Fibroblast of villous mesenchyme (primary cell): ENCODE results near the gene EFHD1. TPM values are rescaled to one million over a fixed set of nuclear protein-coding genes. Genes with fewer than 3 reads are reported as not detected.

ENCODE experiments used
- DNase-seq: peaks from one replicate; pipeline ENCODE4 v3.0.0-alpha.2; 2010; ENCODE audit warnings: low read depth
- H3K4me3 ChIP-seq: 2 replicates; pipeline ENCODE4 v1.5.1; 2011; ENCODE audit warnings: low read depth, mild to moderate bottlenecking, low read length
- total RNA-seq: library from RNA; depleted of rRNA; stranded (reverse); fragments of >200 nt; gene quantifications from 2 replicates; pipeline ENCODE4 v1.2.3, GENCODE V29; 2012
- TF ChIP-seq, protein P1 (sequence below): IDR thresholded peaks from 2 replicates; pipeline ENCODE4 v1.5.1; 2012; ENCODE audit warnings: low read depth, mild to moderate bottlenecking, low read length; ENCODE audit not compliant: insufficient read depth

Gene EFHD1
- 1.7 and 2.3 TPM in 2 replicates for total RNA-seq

- TF ChIP-seq, protein P1, sequence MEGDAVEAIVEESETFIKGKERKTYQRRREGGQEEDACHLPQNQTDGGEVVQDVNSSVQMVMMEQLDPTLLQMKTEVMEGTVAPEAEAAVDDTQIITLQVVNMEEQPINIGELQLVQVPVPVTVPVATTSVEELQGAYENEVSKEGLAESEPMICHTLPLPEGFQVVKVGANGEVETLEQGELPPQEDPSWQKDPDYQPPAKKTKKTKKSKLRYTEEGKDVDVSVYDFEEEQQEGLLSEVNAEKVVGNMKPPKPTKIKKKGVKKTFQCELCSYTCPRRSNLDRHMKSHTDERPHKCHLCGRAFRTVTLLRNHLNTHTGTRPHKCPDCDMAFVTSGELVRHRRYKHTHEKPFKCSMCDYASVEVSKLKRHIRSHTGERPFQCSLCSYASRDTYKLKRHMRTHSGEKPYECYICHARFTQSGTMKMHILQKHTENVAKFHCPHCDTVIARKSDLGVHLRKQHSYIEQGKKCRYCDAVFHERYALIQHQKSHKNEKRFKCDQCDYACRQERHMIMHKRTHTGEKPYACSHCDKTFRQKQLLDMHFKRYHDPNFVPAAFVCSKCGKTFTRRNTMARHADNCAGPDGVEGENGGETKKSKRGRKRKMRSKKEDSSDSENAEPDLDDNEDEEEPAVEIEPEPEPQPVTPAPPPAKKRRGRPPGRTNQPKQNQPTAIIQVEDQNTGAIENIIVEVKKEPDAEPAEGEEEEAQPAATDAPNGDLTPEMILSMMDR, result no peak
- DNase-seq, result peak; percentile 78
- H3K4me3 ChIP-seq, result peak within 1 kb of the TSS; percentile 61
Observed at GRCh38 chr2:232633413-232634205, at the start of gene EFHD1. EFHD1 (plus strand) TSS chr2:232633604; CDS start chr2:232633705, 101 bp downstream.

DNA sequence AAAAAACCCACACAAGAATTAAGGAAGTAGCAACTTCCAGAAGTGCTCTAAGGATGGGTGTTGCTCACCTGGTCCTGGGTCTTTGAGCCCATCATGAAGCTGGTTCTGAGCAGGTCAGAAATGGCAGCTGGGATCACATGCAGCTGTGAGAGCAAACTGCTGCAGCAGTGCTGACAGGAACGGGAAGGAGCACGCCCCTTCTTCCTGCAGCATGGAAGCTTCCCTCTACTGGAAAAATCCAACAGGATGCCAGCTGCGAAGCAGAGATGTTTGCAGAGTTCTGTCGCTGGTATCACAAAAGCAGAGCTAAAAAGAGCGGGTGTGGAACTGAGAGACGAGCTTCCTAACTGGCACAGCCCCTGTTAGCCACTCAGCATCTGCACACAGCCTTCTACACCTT lies 49.2 kb upstream of the EFHD1 start:
- no peak for DNase-seq
- TF ChIP-seq, protein P1, result no peak
- no peak overlapping the region for H3K4me3 ChIP-seq

GRCh38 chr2:232586943-232587505 lies 46.4 kb upstream of the EFHD1 start:
- DNase-seq, result no peak
- H3K4me3 ChIP-seq, result no peak overlapping the region
- TF ChIP-seq, protein P1, result no peak

DNA sequence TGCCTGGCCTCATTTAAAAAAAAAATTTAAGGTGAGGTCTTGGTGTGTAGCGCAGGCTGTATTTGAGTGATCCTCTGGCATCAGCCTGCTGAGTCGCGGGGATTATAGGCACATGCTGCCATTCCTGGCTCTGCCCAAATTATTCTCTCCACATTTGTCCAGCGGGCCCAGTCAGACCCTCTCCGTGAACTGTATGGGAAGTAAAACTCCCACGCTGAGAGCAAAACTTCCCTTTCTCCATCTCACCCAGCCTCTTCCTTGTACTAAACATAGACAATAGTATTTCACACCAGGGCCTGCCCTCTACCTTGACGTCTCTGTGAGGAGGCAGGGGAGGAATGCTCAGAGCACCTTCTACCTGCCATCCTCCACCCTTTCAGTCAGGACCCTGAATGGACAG lies 45.9 kb upstream of the EFHD1 start:
- H3K4me3 ChIP-seq, result no peak overlapping the region
- DNase-seq, result no peak
- TF ChIP-seq, protein P1, result no peak

DNA sequence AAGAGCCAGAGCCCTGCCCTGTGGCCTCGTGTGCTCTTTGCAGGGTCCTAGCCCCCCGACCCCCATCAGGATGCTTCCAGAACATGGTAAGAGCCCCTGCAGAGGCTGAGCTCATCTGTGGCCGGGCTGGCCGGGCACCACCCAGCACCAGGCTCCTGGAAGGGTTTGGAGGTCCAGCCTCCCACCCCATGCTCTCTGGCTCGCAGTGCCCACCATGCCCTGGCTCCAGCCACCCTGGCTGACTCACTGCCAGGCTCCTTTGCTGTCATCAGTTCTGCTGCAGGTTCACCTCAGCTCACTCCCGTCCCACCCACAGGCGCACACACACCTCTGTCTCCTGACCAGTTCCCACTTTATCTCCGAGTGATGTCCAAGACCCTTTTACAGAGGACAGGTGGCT lies 45.4 kb upstream of the EFHD1 start:
- no peak for DNase-seq
- TF ChIP-seq, protein P1, result no peak
- no peak overlapping the region for H3K4me3 ChIP-seq

GRCh38 chr2:232588680-232589585 lies 44.5 kb upstream of the EFHD1 start:
- DNase-seq, result peak; percentile 39
- no peak overlapping the region for H3K4me3 ChIP-seq
- TF ChIP-seq, protein P1, result no peak
